GM10266 (cell line): ENCODE data around the gene NLRP14.

Experiments used
- DNase-seq: peaks from one replicate; pipeline ENCODE4 v3.0.0; 2012; ENCODE audit errors: extremely low spot score
- TF ChIP-seq, protein P1 (sequence below): IDR thresholded peaks from 2 replicates; pipeline ENCODE4 v1.5.1; 2012; ENCODE audit warnings: mild to moderate bottlenecking, low read depth; ENCODE audit not compliant: control insufficient read depth, insufficient read depth; ENCODE audit errors: missing control alignments

Gene NLRP14

DNA sequence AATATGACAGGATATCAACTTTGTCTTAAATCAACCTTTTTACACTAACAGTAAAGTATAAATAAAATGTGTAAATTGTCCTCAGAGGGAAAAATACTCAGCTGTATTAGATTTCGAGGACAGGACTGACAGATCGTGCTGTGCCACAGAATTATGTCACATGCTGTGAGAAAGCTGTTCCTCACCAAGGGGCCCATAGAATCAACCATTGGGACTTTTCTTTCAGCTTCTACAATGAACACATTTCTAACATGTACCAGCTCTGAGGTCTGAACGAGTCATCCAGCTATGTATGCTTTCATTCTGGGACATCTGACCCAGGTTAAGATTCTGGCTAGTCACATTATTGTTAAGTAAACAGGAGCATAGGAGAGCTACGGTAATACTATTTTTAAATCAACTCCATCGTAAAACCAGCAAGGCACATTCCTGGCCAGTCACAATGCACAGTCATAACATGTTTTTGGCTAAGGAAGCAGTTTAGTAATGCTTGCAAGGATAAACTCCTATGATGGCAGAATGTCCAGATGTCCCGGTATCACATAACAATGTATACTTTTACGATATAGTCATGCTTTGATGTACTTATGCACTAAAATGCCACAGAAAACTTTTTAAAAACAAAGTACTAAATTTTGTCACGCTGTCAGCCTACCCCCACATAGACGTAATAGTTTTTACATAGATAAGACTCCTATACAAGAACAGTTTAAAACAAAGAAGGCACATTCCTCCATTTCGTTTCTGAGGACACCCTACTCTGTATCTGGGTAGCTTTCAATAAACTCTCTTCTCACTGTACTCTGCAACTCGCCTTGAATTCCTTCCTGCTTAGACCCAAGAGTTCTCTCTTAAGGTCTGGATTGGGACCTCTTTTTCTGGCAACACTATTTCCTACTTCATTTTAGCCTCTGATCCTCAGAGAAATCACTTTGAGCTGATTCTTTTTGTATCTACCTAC is 27.5 kb upstream of the NLRP14 start:
- TF ChIP-seq, protein P1, sequence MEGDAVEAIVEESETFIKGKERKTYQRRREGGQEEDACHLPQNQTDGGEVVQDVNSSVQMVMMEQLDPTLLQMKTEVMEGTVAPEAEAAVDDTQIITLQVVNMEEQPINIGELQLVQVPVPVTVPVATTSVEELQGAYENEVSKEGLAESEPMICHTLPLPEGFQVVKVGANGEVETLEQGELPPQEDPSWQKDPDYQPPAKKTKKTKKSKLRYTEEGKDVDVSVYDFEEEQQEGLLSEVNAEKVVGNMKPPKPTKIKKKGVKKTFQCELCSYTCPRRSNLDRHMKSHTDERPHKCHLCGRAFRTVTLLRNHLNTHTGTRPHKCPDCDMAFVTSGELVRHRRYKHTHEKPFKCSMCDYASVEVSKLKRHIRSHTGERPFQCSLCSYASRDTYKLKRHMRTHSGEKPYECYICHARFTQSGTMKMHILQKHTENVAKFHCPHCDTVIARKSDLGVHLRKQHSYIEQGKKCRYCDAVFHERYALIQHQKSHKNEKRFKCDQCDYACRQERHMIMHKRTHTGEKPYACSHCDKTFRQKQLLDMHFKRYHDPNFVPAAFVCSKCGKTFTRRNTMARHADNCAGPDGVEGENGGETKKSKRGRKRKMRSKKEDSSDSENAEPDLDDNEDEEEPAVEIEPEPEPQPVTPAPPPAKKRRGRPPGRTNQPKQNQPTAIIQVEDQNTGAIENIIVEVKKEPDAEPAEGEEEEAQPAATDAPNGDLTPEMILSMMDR, result no peak
- no peak for DNase-seq

DNA sequence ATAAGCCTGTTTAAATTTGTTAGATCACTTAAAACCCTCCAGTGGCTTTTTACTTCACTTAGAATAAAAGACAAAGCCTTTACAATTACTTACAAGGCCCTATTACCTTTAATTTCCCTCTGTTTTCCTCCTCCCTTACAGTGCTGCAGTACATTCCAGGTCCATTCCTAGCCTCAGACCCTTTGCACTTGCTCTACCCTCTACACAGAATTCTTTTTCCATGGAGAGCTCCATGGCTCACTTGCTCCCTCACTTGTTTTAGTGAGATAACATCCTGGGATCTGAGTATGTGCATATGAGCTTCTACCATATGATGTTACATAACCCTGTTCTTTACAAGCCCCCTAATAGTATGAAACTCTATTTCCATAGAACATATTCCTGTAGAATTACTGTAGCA is 24.6 kb upstream of the NLRP14 start:
- TF ChIP-seq, protein P1, result no peak
- DNase-seq, result no peak

DNA sequence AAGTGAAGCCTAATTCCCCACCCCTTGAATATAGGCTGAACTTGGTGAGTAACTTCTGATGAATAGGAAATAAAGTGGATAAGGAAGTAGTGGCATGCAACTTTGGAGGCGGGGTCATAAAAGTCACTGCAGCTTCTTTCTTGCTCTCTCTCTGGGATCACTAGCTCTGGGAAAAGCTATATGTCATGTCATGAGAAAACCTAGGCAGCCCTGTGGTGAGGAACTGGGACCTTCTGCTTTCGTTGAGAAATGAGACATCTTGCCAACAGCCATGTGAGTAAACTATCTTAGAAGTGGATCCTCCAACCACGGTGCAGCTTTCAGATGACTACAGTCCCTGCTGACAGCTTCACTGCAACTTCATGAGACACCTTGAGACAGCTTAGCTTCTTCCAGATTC is 15.8 kb upstream of the NLRP14 start:
- DNase-seq, result no peak
- TF ChIP-seq, protein P1, result no peak

DNA sequence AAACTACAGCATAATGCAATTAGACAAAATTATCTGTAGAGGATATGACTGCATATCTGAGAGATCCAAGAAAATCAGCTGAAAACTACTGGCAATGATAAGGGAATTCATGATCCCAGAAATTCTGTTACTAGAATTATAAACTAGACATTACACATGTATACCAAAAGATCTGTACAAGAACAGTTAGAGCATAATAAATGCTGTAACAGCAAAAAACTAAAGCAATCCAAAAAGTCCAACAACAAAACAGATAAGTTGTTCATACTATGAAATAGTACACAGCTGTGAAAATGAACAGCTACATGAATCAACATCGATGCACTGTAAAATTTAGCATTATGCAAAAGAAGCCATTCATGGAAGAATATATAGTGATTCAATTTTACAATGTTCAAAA is 6.2 kb upstream of the NLRP14 start:
- TF ChIP-seq, protein P1, result no peak
- DNase-seq, result no peak

DNA sequence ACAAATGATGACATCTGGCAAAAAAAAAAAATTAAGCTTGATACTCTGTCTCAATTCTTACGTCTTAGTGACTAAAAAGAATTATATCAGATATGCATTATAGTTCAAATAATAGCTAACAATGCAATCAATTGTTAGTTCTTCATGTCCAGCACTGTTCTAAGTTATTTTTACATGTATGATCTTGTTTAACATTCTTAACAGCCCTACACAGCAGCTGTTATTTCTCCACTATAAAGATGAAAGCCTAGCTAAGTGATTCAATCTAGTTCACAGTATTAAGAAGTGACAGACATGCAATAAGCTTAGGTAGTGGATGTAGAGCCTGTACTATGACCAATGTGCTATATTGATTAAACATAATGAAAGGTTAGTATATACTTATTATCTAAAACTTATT is 4.3 kb upstream of the NLRP14 start:
- DNase-seq, result no peak
- TF ChIP-seq, protein P1, result no peak

DNA sequence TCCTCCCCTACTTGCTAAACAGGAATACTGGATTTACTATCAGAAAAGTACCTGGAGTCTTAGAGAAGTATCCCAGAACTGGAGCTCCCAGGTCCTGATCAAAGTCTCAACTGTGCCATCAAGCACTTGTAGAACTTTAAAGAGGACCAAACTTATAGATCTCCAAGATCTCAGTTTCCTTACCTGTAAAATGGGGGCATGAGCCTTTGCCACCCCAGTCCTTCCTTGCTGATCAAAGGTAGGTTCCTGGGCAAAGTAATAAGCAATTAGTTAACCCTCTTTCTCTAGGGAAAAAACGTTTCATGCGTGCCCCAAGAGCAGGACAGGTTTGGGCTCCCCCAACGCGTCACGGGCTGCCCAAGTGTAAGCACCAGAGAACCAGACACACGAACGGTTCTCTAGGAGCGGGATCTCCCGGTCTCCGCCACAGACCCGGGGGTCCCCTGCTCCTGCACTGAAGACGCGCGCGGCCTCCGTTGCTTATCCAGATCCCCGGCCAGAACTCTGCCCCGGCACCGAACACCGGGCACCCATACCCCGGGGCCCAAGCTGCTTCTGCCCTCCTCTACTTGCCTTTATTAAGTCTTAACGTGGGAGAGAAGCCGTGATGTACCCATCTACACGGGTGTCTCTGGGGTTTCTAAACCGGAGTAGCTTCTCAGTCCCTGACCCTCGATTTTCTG is 638 bp upstream of the NLRP14 start:
- TF ChIP-seq, protein P1, result no peak
- no peak for DNase-seq

DNA sequence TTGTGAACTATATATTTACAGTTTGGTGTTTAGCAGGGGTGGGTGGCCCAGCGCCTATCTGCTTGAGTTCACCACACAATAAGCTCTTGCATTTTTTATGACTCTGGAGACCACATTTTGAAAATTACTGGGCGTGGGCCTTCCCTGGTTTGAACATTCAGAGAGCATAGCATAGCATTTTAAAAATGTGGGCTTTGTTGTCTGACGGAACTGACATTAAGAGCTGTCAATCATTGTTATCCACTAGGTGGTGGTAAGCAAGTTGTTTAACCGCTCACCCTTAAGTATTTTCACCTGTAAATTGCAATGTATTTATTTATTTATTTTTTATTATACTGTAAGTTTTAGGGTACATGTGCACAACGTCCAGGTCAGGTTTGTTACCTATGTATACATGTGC is 1.0 kb downstream of the NLRP14 start:
- no peak for DNase-seq
- TF ChIP-seq, protein P1, result no peak
